SK-N-SH (cell line): ENCODE data around the gene MRM1. TPM values are rescaled to one million over a fixed set of nuclear protein-coding genes. Genes with fewer than 3 reads are reported as not detected.

ENCODE experiments used
- CTCF ChIA-PET: fragments of 300-600, 350-600 bp; formaldehyde crosslinking; extraction: SDS; loops from one replicate; lab custom pipeline; 2021; lab: Yijun Ruan, JAX
- POLR2A ChIA-PET: fragments of 350-600 bp; sonication (Branson Sonifier 250); formaldehyde crosslinking; extraction: SDS; loops from one replicate; lab custom pipeline; 2020; ENCODE audit warnings: antibody characterized with exemption, inconsistent platforms; lab: Yijun Ruan, JAX
- DNase-seq: peaks from one replicate; pipeline ENCODE4 v3.0.0; 2012
- H2AFZ ChIP-seq: fragments of 200-600 bp; sonication (generic); 2 replicates; pipeline ENCODE4 v1.8.1; 2016; ENCODE audit warnings: antibody characterized with exemption, mild to moderate bottlenecking, low read depth
- H3F3A ChIP-seq: fragments of 200-600 bp; sonication (generic); replicated peaks from 2 replicates; pipeline ENCODE3; 2016; ENCODE audit warnings: antibody characterized with exemption, mild to moderate bottlenecking; ENCODE audit not compliant: insufficient read depth
- H3K27ac ChIP-seq, 2 experiments: fragments of 200-500 bp in 1 of 2; fragments of 200-600 bp in 1 of 2; sonication (Bioruptor generic) in 1 of 2; sonication (generic), shearing (Covaris generic) in 1 of 2; 2 replicates each; pipeline versions ENCODE4 v1.5.1 to v1.6.1; 2014 to 2016; ENCODE audit warnings: low read depth in 2 of 2, inconsistent platforms in 1 of 2, low read length in 1 of 2, mild to moderate bottlenecking in 1 of 2, mixed read lengths in 1 of 2
- H3K27me3 ChIP-seq: fragments of 200-600 bp; sonication (generic), shearing (Covaris generic); 2 replicates; pipeline ENCODE4 v1.6.1; 2016; ENCODE audit warnings: mixed run types; ENCODE audit not compliant: insufficient read depth
- H3K36me3 ChIP-seq, 2 experiments: fragments of 200-500 bp in 1 of 2; fragments of 200-600 bp in 1 of 2; sonication (Bioruptor generic) in 1 of 2; sonication (generic) in 1 of 2; replicated peaks in 1 of 2; 2 replicates each; pipeline versions ENCODE3 to v1.5.1; 2014 to 2016; ENCODE audit warnings: low read length in 1 of 2, mild to moderate bottlenecking in 1 of 2; ENCODE audit not compliant: insufficient read depth in 2 of 2, control insufficient read depth in 1 of 2
- H3K4me1 ChIP-seq, 2 experiments: fragments of 200-500 bp in 1 of 2; fragments of 200-600 bp in 1 of 2; sonication (Bioruptor generic) in 1 of 2; sonication (generic), shearing (Covaris generic) in 1 of 2; 2 replicates each; pipeline versions ENCODE4 v1.5.1 to v1.6.1; 2014 to 2016; ENCODE audit warnings: low read depth in 1 of 2, low read length in 1 of 2, mixed run types in 1 of 2; ENCODE audit not compliant: insufficient read depth in 2 of 2, control insufficient read depth in 1 of 2
- H3K4me2 ChIP-seq: fragments of 200-600 bp; sonication (generic), shearing (Covaris generic); 2 replicates; pipeline ENCODE4 v1.6.1; 2017; ENCODE audit warnings: mixed run types
- H3K4me3 ChIP-seq, 2 experiments: fragments of 200-500 bp in 1 of 2; fragments of 200-600 bp in 1 of 2; sonication (Bioruptor generic) in 1 of 2; sonication (generic), shearing (Covaris generic) in 1 of 2; 2 replicates each; pipeline versions ENCODE4 v1.5.1 to v1.8.1; 2014 to 2016; ENCODE audit warnings: low read depth in 2 of 2, inconsistent platforms in 1 of 2, low read length in 1 of 2, mild to moderate bottlenecking in 1 of 2, mixed read lengths in 1 of 2, moderate library complexity in 1 of 2
- H3K79me2 ChIP-seq: fragments of 200-600 bp; sonication (generic); 2 replicates; pipeline ENCODE4 v1.8.1; 2017; ENCODE audit warnings: mild to moderate bottlenecking; ENCODE audit not compliant: insufficient read depth
- H3K9ac ChIP-seq: fragments of 200-600 bp; sonication (generic); 2 replicates; pipeline ENCODE4 v1.6.1; 2017; ENCODE audit warnings: mixed run types
- H3K9me2 ChIP-seq: fragments of 200-600 bp; sonication (generic); 2 replicates; pipeline ENCODE4 v1.6.1; 2017; ENCODE audit warnings: mixed run types
- H3K9me3 ChIP-seq: fragments of 200-600 bp; sonication (generic); 2 replicates; pipeline ENCODE4 v1.6.1; 2017; ENCODE audit warnings: mixed run types, mild to moderate bottlenecking, moderate library complexity
- H4K20me1 ChIP-seq: fragments of 200-600 bp; sonication (generic); 2 replicates; pipeline ENCODE4 v1.6.1; 2017; ENCODE audit warnings: mild to moderate bottlenecking, mixed run types; ENCODE audit not compliant: insufficient read depth
- CHD2 ChIP-seq: fragments of 150-350 bp; IDR thresholded peaks from 2 replicates; pipeline ENCODE4 v1.6.1; 2018; ENCODE audit warnings: low read length; ENCODE audit not compliant: partially characterized antibody
- ELF1 ChIP-seq: IDR thresholded peaks from 2 replicates; pipeline ENCODE4 v1.4.0; 2012
- EZH2phosphoT487 ChIP-seq: fragments of 200-600 bp; sonication (generic); IDR thresholded peaks from 2 replicates; pipeline ENCODE4 v1.6.1; 2017; ENCODE audit warnings: low read depth, mixed run types, mild to moderate bottlenecking, antibody characterized with exemption, moderate library complexity, borderline replicate concordance
- FOSL2 ChIP-seq: IDR thresholded peaks from 2 replicates; pipeline ENCODE4 v1.4.0; 2012; ENCODE audit warnings: low read depth, mild to moderate bottlenecking, moderate library complexity, borderline replicate concordance
- FOXJ3 ChIP-seq: sonication (generic); formaldehyde crosslinking; IDR thresholded peaks from 2 replicates; pipeline ENCODE4 v1.5.1; 2020; ENCODE audit warnings: mild to moderate bottlenecking, missing genetic modification reagents
- FOXM1 ChIP-seq: IDR thresholded peaks from 2 replicates; pipeline ENCODE4 v1.4.0; 2012; ENCODE audit warnings: low read depth, mild to moderate bottlenecking
- GATA2 ChIP-seq: sonication (generic); formaldehyde crosslinking; IDR thresholded peaks from 2 replicates; pipeline ENCODE4 v1.5.0; 2020; ENCODE audit warnings: mild to moderate bottlenecking, missing genetic modification reagents
- NFIC ChIP-seq: IDR thresholded peaks from 2 replicates; pipeline ENCODE4 v1.4.0; 2012; ENCODE audit warnings: borderline replicate concordance
- RFX5 ChIP-seq: IDR thresholded peaks from 2 replicates; pipeline ENCODE4 v1.6.1; 2012; ENCODE audit warnings: mild to moderate bottlenecking, improper control_type of control experiment, low read length
- SIN3A ChIP-seq: IDR thresholded peaks from 2 replicates; pipeline ENCODE4 v1.6.1; 2012; ENCODE audit warnings: low read depth, mild to moderate bottlenecking, low read length, moderate library complexity, borderline replicate concordance
- SMC3 ChIP-seq: IDR thresholded peaks from 2 replicates; pipeline ENCODE4 v1.6.1; 2012; ENCODE audit warnings: low read depth, low read length, improper control_type of control experiment
- YY1 ChIP-seq: IDR thresholded peaks from 2 replicates; pipeline ENCODE4 v1.4.0; 2012; ENCODE audit warnings: low read depth, mild to moderate bottlenecking
- WGBS: methylation state at CpG from one replicate; pipeline ENCODE4 v1.1.6; 2017; ENCODE audit warnings: low lambda C conversion rate; 5-methylcytosine and 5-hydroxymethylcytosine counted together
- polyA plus RNA-seq, 3 experiments: library from polyadenylated mRNA; depleted of rRNA; stranded (reverse); fragments of >200 nt; gene quantifications; 2 replicates each; pipeline ENCODE4 v1.2.3, GENCODE V29; 2012
- TF ChIP-seq, protein P1 (sequence below): IDR thresholded peaks from 2 replicates; pipeline ENCODE4 v1.4.0; 2012; ENCODE audit warnings: low read depth, borderline replicate concordance
- TF ChIP-seq, protein P2 (sequence below): fragments of 200-600 bp; sonication (generic); IDR thresholded peaks from 2 replicates; pipeline ENCODE4 v1.6.1; 2017; ENCODE audit warnings: antibody characterized with exemption, mild to moderate bottlenecking, moderate library complexity
- TF ChIP-seq, protein P3 (sequence below): IDR thresholded peaks from 2 replicates; pipeline ENCODE4 v1.6.1; 2012; ENCODE audit warnings: mild to moderate bottlenecking, low read depth, low read length, moderate library complexity
- TF ChIP-seq, protein P4 (sequence below): fragments of 150-350 bp; IDR thresholded peaks from 2 replicates; pipeline ENCODE4 v1.6.1; 2016; ENCODE audit warnings: mild to moderate bottlenecking, low read depth, low read length
- TF ChIP-seq, protein P5 (sequence below): IDR thresholded peaks from 2 replicates; pipeline ENCODE4; 2012
- TF ChIP-seq, protein P6 (sequence below): fragments of 150-350 bp; IDR thresholded peaks from 2 replicates; pipeline ENCODE4 v1.6.1; 2017; ENCODE audit warnings: antibody characterized with exemption, low read length, low read depth, borderline replicate concordance

MRM1 gene
- polyA plus RNA-seq, 1 of the 3 experiments (the other 2 are of a cell fraction) = 9.8 TPM

DNA sequence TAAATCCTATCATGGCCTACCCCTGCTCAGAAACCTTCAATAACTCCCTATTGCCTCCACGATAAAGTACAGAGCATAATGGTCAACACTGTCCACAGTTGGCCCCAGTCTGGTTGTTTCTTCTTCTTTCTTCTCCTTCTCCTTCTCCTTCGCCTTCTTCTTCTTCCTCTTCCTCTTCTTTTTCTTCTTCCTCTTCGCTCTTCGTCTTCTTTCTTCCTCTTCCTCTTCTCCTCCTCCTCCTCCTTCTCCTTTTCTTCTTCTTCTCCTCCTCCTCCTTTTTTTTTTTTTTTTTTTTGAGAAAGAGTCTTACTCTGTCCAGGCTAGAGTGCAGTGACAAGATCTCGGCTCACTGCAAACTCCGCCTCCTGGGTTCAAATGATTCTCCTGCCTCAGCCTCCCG is 23.8 kb downstream of the MRM1 start:
- WGBS = 73% methylated on average over 7 of the region's 7 CpGs
- Histone ChIP-seq H3K27ac (no peak overlapping the region), H3F3A (no peaks in the 10 kb centered on the region), H3K9me3 (no peaks in the 10 kb centered on the region), H3K79me2 (no peaks in the 10 kb centered on the region), H3K4me1 (peaks cover 0 to 18% of the 10 kb centered on the region in 2 experiments; a peak in 1 of 4 replicates), H3K4me3 (no peak overlapping the region), H3K4me2 (no peak overlapping the region), H3K27me3 (no peaks in the 10 kb centered on the region), H3K36me3 (no peaks in the 10 kb centered on the region), H3K9me2 (no peaks in the 10 kb centered on the region), H3K9ac (no peak overlapping the region), H2AFZ (no peak overlapping the region), H4K20me1 (no peaks in the 10 kb centered on the region)
- ChIA-PET POLR2A (no interaction called here), CTCF (interaction anchor here (0.5 to 13.5 kb wide), 56 partner anchors 10 to 748 kb away, joined by 3 to 236 read pairs (median 4); partner anchors contain the start of genes GGNBP2 and MRM1)
- no peak for DNase-seq
- no peak for TF ChIP-seq YY1
- no peak for TF ChIP-seq FOXM1
- TF ChIP-seq, protein P1, sequence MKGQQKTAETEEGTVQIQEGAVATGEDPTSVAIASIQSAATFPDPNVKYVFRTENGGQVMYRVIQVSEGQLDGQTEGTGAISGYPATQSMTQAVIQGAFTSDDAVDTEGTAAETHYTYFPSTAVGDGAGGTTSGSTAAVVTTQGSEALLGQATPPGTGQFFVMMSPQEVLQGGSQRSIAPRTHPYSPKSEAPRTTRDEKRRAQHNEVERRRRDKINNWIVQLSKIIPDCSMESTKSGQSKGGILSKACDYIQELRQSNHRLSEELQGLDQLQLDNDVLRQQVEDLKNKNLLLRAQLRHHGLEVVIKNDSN = no peak
- TF ChIP-seq FOSL2 = no peak
- no peak for TF ChIP-seq FOXJ3 (CRISPR knock-in tag)
- TF ChIP-seq, protein P2, sequence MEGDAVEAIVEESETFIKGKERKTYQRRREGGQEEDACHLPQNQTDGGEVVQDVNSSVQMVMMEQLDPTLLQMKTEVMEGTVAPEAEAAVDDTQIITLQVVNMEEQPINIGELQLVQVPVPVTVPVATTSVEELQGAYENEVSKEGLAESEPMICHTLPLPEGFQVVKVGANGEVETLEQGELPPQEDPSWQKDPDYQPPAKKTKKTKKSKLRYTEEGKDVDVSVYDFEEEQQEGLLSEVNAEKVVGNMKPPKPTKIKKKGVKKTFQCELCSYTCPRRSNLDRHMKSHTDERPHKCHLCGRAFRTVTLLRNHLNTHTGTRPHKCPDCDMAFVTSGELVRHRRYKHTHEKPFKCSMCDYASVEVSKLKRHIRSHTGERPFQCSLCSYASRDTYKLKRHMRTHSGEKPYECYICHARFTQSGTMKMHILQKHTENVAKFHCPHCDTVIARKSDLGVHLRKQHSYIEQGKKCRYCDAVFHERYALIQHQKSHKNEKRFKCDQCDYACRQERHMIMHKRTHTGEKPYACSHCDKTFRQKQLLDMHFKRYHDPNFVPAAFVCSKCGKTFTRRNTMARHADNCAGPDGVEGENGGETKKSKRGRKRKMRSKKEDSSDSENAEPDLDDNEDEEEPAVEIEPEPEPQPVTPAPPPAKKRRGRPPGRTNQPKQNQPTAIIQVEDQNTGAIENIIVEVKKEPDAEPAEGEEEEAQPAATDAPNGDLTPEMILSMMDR = no peak
- TF ChIP-seq, protein P3, sequence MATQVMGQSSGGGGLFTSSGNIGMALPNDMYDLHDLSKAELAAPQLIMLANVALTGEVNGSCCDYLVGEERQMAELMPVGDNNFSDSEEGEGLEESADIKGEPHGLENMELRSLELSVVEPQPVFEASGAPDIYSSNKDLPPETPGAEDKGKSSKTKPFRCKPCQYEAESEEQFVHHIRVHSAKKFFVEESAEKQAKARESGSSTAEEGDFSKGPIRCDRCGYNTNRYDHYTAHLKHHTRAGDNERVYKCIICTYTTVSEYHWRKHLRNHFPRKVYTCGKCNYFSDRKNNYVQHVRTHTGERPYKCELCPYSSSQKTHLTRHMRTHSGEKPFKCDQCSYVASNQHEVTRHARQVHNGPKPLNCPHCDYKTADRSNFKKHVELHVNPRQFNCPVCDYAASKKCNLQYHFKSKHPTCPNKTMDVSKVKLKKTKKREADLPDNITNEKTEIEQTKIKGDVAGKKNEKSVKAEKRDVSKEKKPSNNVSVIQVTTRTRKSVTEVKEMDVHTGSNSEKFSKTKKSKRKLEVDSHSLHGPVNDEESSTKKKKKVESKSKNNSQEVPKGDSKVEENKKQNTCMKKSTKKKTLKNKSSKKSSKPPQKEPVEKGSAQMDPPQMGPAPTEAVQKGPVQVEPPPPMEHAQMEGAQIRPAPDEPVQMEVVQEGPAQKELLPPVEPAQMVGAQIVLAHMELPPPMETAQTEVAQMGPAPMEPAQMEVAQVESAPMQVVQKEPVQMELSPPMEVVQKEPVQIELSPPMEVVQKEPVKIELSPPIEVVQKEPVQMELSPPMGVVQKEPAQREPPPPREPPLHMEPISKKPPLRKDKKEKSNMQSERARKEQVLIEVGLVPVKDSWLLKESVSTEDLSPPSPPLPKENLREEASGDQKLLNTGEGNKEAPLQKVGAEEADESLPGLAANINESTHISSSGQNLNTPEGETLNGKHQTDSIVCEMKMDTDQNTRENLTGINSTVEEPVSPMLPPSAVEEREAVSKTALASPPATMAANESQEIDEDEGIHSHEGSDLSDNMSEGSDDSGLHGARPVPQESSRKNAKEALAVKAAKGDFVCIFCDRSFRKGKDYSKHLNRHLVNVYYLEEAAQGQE = no peak
- TF ChIP-seq, protein P4, sequence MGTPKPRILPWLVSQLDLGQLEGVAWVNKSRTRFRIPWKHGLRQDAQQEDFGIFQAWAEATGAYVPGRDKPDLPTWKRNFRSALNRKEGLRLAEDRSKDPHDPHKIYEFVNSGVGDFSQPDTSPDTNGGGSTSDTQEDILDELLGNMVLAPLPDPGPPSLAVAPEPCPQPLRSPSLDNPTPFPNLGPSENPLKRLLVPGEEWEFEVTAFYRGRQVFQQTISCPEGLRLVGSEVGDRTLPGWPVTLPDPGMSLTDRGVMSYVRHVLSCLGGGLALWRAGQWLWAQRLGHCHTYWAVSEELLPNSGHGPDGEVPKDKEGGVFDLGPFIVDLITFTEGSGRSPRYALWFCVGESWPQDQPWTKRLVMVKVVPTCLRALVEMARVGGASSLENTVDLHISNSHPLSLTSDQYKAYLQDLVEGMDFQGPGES = no peak
- no peak for TF ChIP-seq SMC3
- TF ChIP-seq SIN3A = no peak
- no peak for TF ChIP-seq GATA2 (CRISPR knock-in tag)
- TF ChIP-seq ELF1 = no peak
- TF ChIP-seq, protein P5, sequence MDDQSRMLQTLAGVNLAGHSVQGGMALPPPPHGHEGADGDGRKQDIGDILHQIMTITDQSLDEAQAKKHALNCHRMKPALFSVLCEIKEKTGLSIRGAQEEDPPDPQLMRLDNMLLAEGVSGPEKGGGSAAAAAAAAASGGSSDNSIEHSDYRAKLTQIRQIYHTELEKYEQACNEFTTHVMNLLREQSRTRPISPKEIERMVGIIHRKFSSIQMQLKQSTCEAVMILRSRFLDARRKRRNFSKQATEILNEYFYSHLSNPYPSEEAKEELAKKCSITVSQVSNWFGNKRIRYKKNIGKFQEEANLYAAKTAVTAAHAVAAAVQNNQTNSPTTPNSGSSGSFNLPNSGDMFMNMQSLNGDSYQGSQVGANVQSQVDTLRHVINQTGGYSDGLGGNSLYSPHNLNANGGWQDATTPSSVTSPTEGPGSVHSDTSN = no peak
- TF ChIP-seq, protein P6, sequence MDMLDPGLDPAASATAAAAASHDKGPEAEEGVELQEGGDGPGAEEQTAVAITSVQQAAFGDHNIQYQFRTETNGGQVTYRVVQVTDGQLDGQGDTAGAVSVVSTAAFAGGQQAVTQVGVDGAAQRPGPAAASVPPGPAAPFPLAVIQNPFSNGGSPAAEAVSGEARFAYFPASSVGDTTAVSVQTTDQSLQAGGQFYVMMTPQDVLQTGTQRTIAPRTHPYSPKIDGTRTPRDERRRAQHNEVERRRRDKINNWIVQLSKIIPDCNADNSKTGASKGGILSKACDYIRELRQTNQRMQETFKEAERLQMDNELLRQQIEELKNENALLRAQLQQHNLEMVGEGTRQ = no peak
- no peak for TF ChIP-seq NFIC
- TF ChIP-seq RFX5 = no peak
- TF ChIP-seq EZH2phosphoT487 = no peak
- no peak for TF ChIP-seq CHD2
